H1 (cell line): ENCODE measurements around the gene GRIA4. TPM values are rescaled to one million over a fixed set of nuclear protein-coding genes. Genes with fewer than 3 reads are reported as not detected.

ENCODE experiments used
- ASH2L ChIP-seq: fragments of 200-600, 300-600 bp; sonication (generic); IDR thresholded peaks from one replicate; pipeline ENCODE4 v1.7.1; 2017; ENCODE audit warnings: low read length
- ATF2 ChIP-seq: IDR thresholded peaks from 2 replicates; pipeline ENCODE4 v1.6.1; 2012; ENCODE audit warnings: low read length, inconsistent platforms
- ATF3 ChIP-seq: IDR thresholded peaks from 2 replicates; pipeline ENCODE4 v1.6.1; 2011; ENCODE audit warnings: low read depth, mild to moderate bottlenecking, low read length; ENCODE audit not compliant: insufficient read depth
- CBX8 ChIP-seq: fragments of 300-800, 300-1000 bp; sonication (generic); IDR thresholded peaks from 2 replicates; pipeline ENCODE4 v1.7.1; 2016; ENCODE audit warnings: low read depth, low read length, borderline replicate concordance
- CREB1 ChIP-seq: IDR thresholded peaks from 2 replicates; pipeline ENCODE4 v1.6.1; 2012; ENCODE audit warnings: inconsistent platforms
- CTBP2 ChIP-seq: IDR thresholded peaks from 2 replicates; pipeline ENCODE4 v1.7.0; 2011; ENCODE audit warnings: borderline replicate concordance, mild to moderate bottlenecking, moderate library complexity, mixed read lengths, low read length; ENCODE audit not compliant: insufficient read depth, insufficient read length
- HDAC2 ChIP-seq, 2 experiments: fragments of 300-600 bp in 1 of 2; sonication (generic) in 1 of 2; IDR thresholded peaks; 2 replicates each; pipeline ENCODE4 v1.6.1; 2011 to 2012; ENCODE audit warnings: low read depth in 2 of 2, low read length in 2 of 2, mild to moderate bottlenecking in 2 of 2, moderate library complexity in 2 of 2, borderline replicate concordance in 1 of 2, inconsistent platforms in 1 of 2
- JUND ChIP-seq: IDR thresholded peaks from 2 replicates; pipeline ENCODE4 v1.6.1; 2011; ENCODE audit warnings: mild to moderate bottlenecking, improper control_type of control experiment, low read length
- MAFK ChIP-seq: IDR thresholded peaks from 2 replicates; pipeline ENCODE4 v1.6.1; 2012; ENCODE audit warnings: low read depth, mild to moderate bottlenecking, improper control_type of control experiment, low read length
- PHF8 ChIP-seq: fragments of 200-600 bp; sonication (generic); conservative IDR thresholded peaks from 2 replicates; pipeline ENCODE4 v1.7.1; 2012; ENCODE audit warnings: low read depth, mild to moderate bottlenecking, inconsistent platforms, low read length, moderate library complexity
- POLR2A ChIP-seq, 2 experiments: IDR thresholded peaks; 1 replicate in 1 of 2; 2 replicates in 1 of 2; pipeline ENCODE4 v1.6.1; 2011; ENCODE audit warnings: low read depth in 2 of 2, low read length in 2 of 2, mild to moderate bottlenecking in 2 of 2; ENCODE audit errors: control extremely low read depth in 1 of 2
- POU5F1 ChIP-seq: IDR thresholded peaks from 2 replicates; pipeline ENCODE4 v1.6.1; 2011; ENCODE audit warnings: low read depth, mild to moderate bottlenecking, low read length, moderate library complexity
- RBBP5 ChIP-seq: IDR thresholded peaks from 2 replicates; pipeline ENCODE4 v1.7.1; 2012; ENCODE audit warnings: low read depth, mild to moderate bottlenecking, inconsistent platforms, low read length, moderate library complexity, borderline replicate concordance
- SAP30 ChIP-seq: fragments of 300-600 bp; sonication (generic); IDR thresholded peaks from 2 replicates; pipeline ENCODE4 v1.7.1; 2012; ENCODE audit warnings: low read length, moderate library complexity, mild to moderate bottlenecking, inconsistent platforms; ENCODE audit not compliant: insufficient read depth, insufficient replicate concordance
- SIN3A ChIP-seq, 2 experiments: IDR thresholded peaks in 1 of 2; conservative IDR thresholded peaks in 1 of 2; 2 replicates each; pipeline ENCODE4 v1.6.1; 2011 to 2012; ENCODE audit warnings: low read length in 2 of 2, improper control_type of control experiment in 1 of 2, low read depth in 1 of 2, mild to moderate bottlenecking in 1 of 2
- SIX5 ChIP-seq: IDR thresholded peaks from 2 replicates; pipeline ENCODE4 v1.6.1; 2011; ENCODE audit warnings: mild to moderate bottlenecking, low read depth, low read length
- SP2 ChIP-seq: IDR thresholded peaks from 2 replicates; pipeline ENCODE4 v1.6.1; 2012; ENCODE audit warnings: mild to moderate bottlenecking, low read length, inconsistent platforms
- SP4 ChIP-seq: IDR thresholded peaks from 2 replicates; pipeline ENCODE4 v1.6.1; 2012; ENCODE audit warnings: low read length, inconsistent platforms
- TBP ChIP-seq: IDR thresholded peaks from 2 replicates; pipeline ENCODE4 v1.6.1; 2011; ENCODE audit warnings: low read depth, low read length, improper control_type of control experiment
- USF2 ChIP-seq: IDR thresholded peaks from 2 replicates; pipeline ENCODE4 v1.6.1; 2011; ENCODE audit warnings: low read length, improper control_type of control experiment
- polyA plus RNA-seq, 7 experiments: library from polyadenylated mRNA; depleted of rRNA in 3 of 7; stranded (reverse) in 5 of 7; unstranded in 2 of 7; fragments of >200 nt in 5 of 7; fragments of 200-250 nt in 2 of 7; gene quantifications; 1 replicate in 5 of 7; 2 replicates in 1 of 7; 4 replicates in 1 of 7; pipeline versions ENCODE4 v1.2.1 to v1.2.3, GENCODE V29; 2011 to 2013; ENCODE audit warnings: missing spikeins in 2 of 7, mixed read lengths in 2 of 7
- total RNA-seq: library from RNA; stranded (reverse); fragmentation: NEBNext Ultra II Directional; extraction: Animal tissue kit (Norgen Biotek cat#: 25700); gene quantifications from 2 replicates; pipeline ENCODE4 v1.2.1, GENCODE V29; 2021

The GRIA4 gene
- total and polyA plus RNA-seq, 2 of the 8 experiments (the other 6 are each of a cell fraction or from before 2014, with no cell fraction given): 12.5 to 21.8 TPM

- peak; percentile 63; the same call in 1 of the 2 replicates for TF ChIP-seq SP4
- no peak for TF ChIP-seq MAFK
- TF ChIP-seq SIN3A (conservative IDR thresholded peaks at IDR 0.05 in 1 of 2, IDR thresholded peaks at IDR 0.05 in 1 of 2; ENCODE audit: low read depth in 1 of 2, low read length in 2 of 2): no peak
- peak; percentile 67 for TF ChIP-seq CREB1
- peak; percentile 69 for TF ChIP-seq ASH2L
- TF ChIP-seq USF2: peak; percentile 38
- TF ChIP-seq JUND: peak; percentile 85
- TF ChIP-seq SIX5: no peak
- TF ChIP-seq HDAC2 (IDR thresholded peaks at IDR 0.05; ENCODE audit: borderline replicate concordance in 1 of 2, low read depth in 2 of 2, low read length in 2 of 2): no peak; a peak in 2 of 4 replicates
- no peak for TF ChIP-seq RBBP5
- no peak for TF ChIP-seq CTBP2
- peak in 1 of 2 experiments; percentile 68; a peak in 2 of 3 replicates for TF ChIP-seq POLR2A (IDR thresholded peaks at IDR 0.05; ENCODE audit: control extremely low read depth in 1 of 2, low read depth in 2 of 2, low read length in 2 of 2)
- no peak for TF ChIP-seq ATF3
- no peak for TF ChIP-seq POU5F1
- peak; percentile 65 for TF ChIP-seq TBP
- peak; percentile 71 for TF ChIP-seq PHF8
- TF ChIP-seq SP2: peak; percentile 90
- TF ChIP-seq SAP30: no peak
- TF ChIP-seq CBX8: no peak
- TF ChIP-seq ATF2: no peak
Measured at GRCh38 chr11:106021967-106022794, 412.3 kb downstream of the GRIA4 start, which contains the start of gene MSANTD4 (continued).
